IMR-90 (cell line): Measurements from ENCODE around the gene GPR161. TPM values are rescaled to one million over a fixed set of nuclear protein-coding genes. Genes with fewer than 3 reads are reported as not detected.

Experiments used
- ATAC-seq: fragments of 200-7000 bp; cut with Tn5 transposase; 2 replicates; pipeline ENCODE4 v1.9.1; 2020; ENCODE audit warnings: low read depth, mild to moderate bottlenecking, moderate library complexity
- BruUV-seq: library from RNA; stranded (reverse); fragments of 400-500 nt; replicated peaks from 2 replicates; lab custom pipeline; 2021; lab: Mats Ljungman, UMichigan
- CTCF ChIA-PET: fragments of 300-600 bp; formaldehyde crosslinking; extraction: SDS; loops from one replicate; lab custom pipeline; 2021; ENCODE audit warnings: antibody characterized with exemption; lab: Yijun Ruan, JAX
- POLR2A ChIA-PET: fragments of 300-600 bp; sonication (Branson Sonifier 250); formaldehyde crosslinking; loops from one replicate; lab custom pipeline; 2022; ENCODE audit warnings: antibody characterized with exemption; ENCODE audit not compliant: unreplicated experiment; lab: Charles Lee
- DNase-seq: peaks from one replicate; pipeline ENCODE4 v3.0.0; 2013
- H2AFZ ChIP-seq: replicated peaks from 2 replicates; pipeline ENCODE3; 2013; ENCODE audit warnings: low read length, mild to moderate bottlenecking; ENCODE audit not compliant: poor library complexity
- H2AK5ac ChIP-seq: 2 replicates; pipeline ENCODE4 v1.6.1; 2013; ENCODE audit warnings: low read depth, low read length, inconsistent platforms
- H2AK9ac ChIP-seq: replicated peaks from 2 replicates; pipeline ENCODE3; 2013; ENCODE audit warnings: mild to moderate bottlenecking, low read depth, low read length, moderate library complexity; ENCODE audit not compliant: poor library complexity
- H2BK120ac ChIP-seq: 2 replicates; pipeline ENCODE4 v1.6.1; 2013; ENCODE audit warnings: low read depth, low read length, inconsistent platforms
- H2BK15ac ChIP-seq: 3 replicates; pipeline ENCODE4 v1.6.1; 2013; ENCODE audit warnings: low read depth, low read length, inconsistent platforms
- H2BK20ac ChIP-seq: 2 replicates; pipeline ENCODE4 v1.6.1; 2013; ENCODE audit warnings: low read depth, mild to moderate bottlenecking, inconsistent platforms, low read length, moderate library complexity
- H2BK5ac ChIP-seq: 2 replicates; pipeline ENCODE4 v1.6.1; 2013; ENCODE audit warnings: mild to moderate bottlenecking, low read depth, low read length, inconsistent platforms; ENCODE audit not compliant: poor library complexity, severe bottlenecking
- H3K14ac ChIP-seq: replicated peaks from 2 replicates; pipeline ENCODE4 v1.6.1; 2013; ENCODE audit warnings: low read depth, low read length, inconsistent platforms
- H3K18ac ChIP-seq: 2 replicates; pipeline ENCODE4 v1.6.1; 2013; ENCODE audit warnings: low read depth, low read length, control low read depth
- H3K23ac ChIP-seq: 2 replicates; pipeline ENCODE4 v1.6.1; 2013; ENCODE audit warnings: low read depth, low read length, inconsistent platforms
- H3K27ac ChIP-seq: 2 replicates; pipeline ENCODE4 v1.5.1; 2013; ENCODE audit warnings: mild to moderate bottlenecking, control low read depth, low read length; ENCODE audit not compliant: insufficient read depth
- H3K27me3 ChIP-seq: 2 replicates; pipeline ENCODE4 v1.6.1; 2013; ENCODE audit warnings: low read length; ENCODE audit not compliant: control insufficient read depth, insufficient read depth
- H3K36me3 ChIP-seq: 2 replicates; pipeline ENCODE4 v1.6.1; 2013; ENCODE audit warnings: low read length, mixed read lengths; ENCODE audit not compliant: control insufficient read depth, insufficient read depth
- H3K4ac ChIP-seq: 2 replicates; pipeline ENCODE4 v1.6.1; 2013; ENCODE audit warnings: low read depth, low read length, inconsistent platforms
- H3K4me1 ChIP-seq: 2 replicates; pipeline ENCODE4 v1.6.1; 2013; ENCODE audit warnings: low read length, mixed read lengths; ENCODE audit not compliant: control insufficient read depth, insufficient read depth
- H3K4me2 ChIP-seq: 2 replicates; pipeline ENCODE4 v1.6.1; 2013; ENCODE audit warnings: low read depth, mild to moderate bottlenecking, control low read depth, low read length, moderate library complexity
- H3K4me3 ChIP-seq: 2 replicates; pipeline ENCODE4 v1.5.1; 2013; ENCODE audit warnings: low read depth, mild to moderate bottlenecking, control low read depth, low read length, moderate library complexity; ENCODE audit not compliant: insufficient read depth
- H3K56ac ChIP-seq: 2 replicates; pipeline ENCODE4 v1.6.1; 2013; ENCODE audit warnings: low read length, inconsistent platforms; ENCODE audit not compliant: insufficient read depth; ENCODE audit errors: extremely low read depth
- H3K79me1 ChIP-seq, 2 experiments: 2 replicates each; pipeline ENCODE4 v1.6.1; 2013; ENCODE audit warnings: low read length in 2 of 2, inconsistent platforms in 1 of 2, low read depth in 1 of 2
- H3K9ac ChIP-seq: 2 replicates; pipeline ENCODE4 v1.6.1; 2013; ENCODE audit warnings: low read depth, low read length, control low read depth
- H3K9me1 ChIP-seq: 2 replicates; pipeline ENCODE4 v1.6.1; 2013; ENCODE audit warnings: low read length, inconsistent platforms; ENCODE audit not compliant: insufficient read depth
- H3K9me3 ChIP-seq: 2 replicates; pipeline ENCODE4 v1.6.1; 2013; ENCODE audit warnings: low read length; ENCODE audit not compliant: control insufficient read depth, insufficient read depth
- H4K20me1 ChIP-seq: 2 replicates; pipeline ENCODE4 v1.6.1; 2013; ENCODE audit warnings: low read length, inconsistent platforms; ENCODE audit not compliant: insufficient read depth
- H4K5ac ChIP-seq: 2 replicates; pipeline ENCODE4 v1.6.1; 2013; ENCODE audit warnings: mild to moderate bottlenecking, low read depth, low read length, control low read depth
- H4K8ac ChIP-seq, 2 experiments: 2 replicates each; pipeline ENCODE4 v1.6.1; 2013; ENCODE audit warnings: low read depth in 2 of 2, low read length in 2 of 2, control low read depth in 1 of 2, inconsistent platforms in 1 of 2
- H4K91ac ChIP-seq: 2 replicates; pipeline ENCODE4 v1.6.1; 2013; ENCODE audit warnings: low read depth, low read length, inconsistent platforms; ENCODE audit not compliant: insufficient read depth
- BHLHE40 ChIP-seq: fragments of 150-350 bp; IDR thresholded peaks from 2 replicates; pipeline ENCODE4 v1.6.1; 2016; ENCODE audit warnings: mild to moderate bottlenecking, low read depth, low read length
- CHD1 ChIP-seq: IDR thresholded peaks from 2 replicates; pipeline ENCODE4 v1.6.1; 2012; ENCODE audit warnings: low read depth, low read length, improper control_type of control experiment
- FOS ChIP-seq: fragments of 150-350 bp; IDR thresholded peaks from 2 replicates; pipeline ENCODE4 v1.6.1; 2016; ENCODE audit warnings: low read depth, low read length
- MAZ ChIP-seq: IDR thresholded peaks from 2 replicates; pipeline ENCODE4 v1.6.1; 2012; ENCODE audit warnings: low read depth, mild to moderate bottlenecking, low read length, improper control_type of control experiment, moderate library complexity, borderline replicate concordance
- MXI1 ChIP-seq: IDR thresholded peaks from 2 replicates; pipeline ENCODE4 v1.6.1; 2012; ENCODE audit warnings: low read depth, mild to moderate bottlenecking, low read length, moderate library complexity, borderline replicate concordance
- NFE2L2 ChIP-seq: fragments of 150-350 bp; IDR thresholded peaks from 2 replicates; pipeline ENCODE4 v1.6.1; 2016; ENCODE audit warnings: low read depth, mild to moderate bottlenecking, low read length
- POLR2A ChIP-seq: IDR thresholded peaks from 2 replicates; pipeline ENCODE4 v1.6.1; 2012; ENCODE audit warnings: mild to moderate bottlenecking, low read depth, low read length
- RAD21 ChIP-seq: IDR thresholded peaks from 2 replicates; pipeline ENCODE4 v1.6.1; 2012; ENCODE audit warnings: low read length, improper control_type of control experiment
- RCOR1 ChIP-seq: IDR thresholded peaks from 2 replicates; pipeline ENCODE4 v1.6.1; 2012; ENCODE audit warnings: mild to moderate bottlenecking, low read length, improper control_type of control experiment; ENCODE audit not compliant: insufficient replicate concordance
- RFX5 ChIP-seq: IDR thresholded peaks from 2 replicates; pipeline ENCODE4 v1.8.0; 2012; ENCODE audit warnings: low read depth, mild to moderate bottlenecking, low read length, moderate library complexity
- SMC3 ChIP-seq: fragments of 150-350 bp; IDR thresholded peaks from 2 replicates; pipeline ENCODE4 v1.6.1; 2016; ENCODE audit warnings: low read depth, mild to moderate bottlenecking, antibody characterized with exemption, low read length, moderate library complexity
- WGBS, 2 experiments: methylation state at CpG; one replicate each; pipeline versions ENCODE4 v1.1.5 to v1.1.7; 2013; ENCODE audit warnings: missing lambda C conversion rate in 2 of 2; ENCODE audit not compliant: insufficient read length in 1 of 2; ENCODE audit errors: extremely low coverage in 2 of 2; 5-methylcytosine and 5-hydroxymethylcytosine counted together
- dilution Hi-C: fragments of 300-500 bp; cut with HindIII; formaldehyde crosslinking; loops from one replicate; pipeline ENCODE4 v1.14.3; 2018; ENCODE audit warnings: low sequenced_read_pairs; ENCODE audit not compliant: unreplicated experiment
- in situ Hi-C: fragments of 300-500 bp; cut with MboI; formaldehyde crosslinking; loops from 3 replicates; pipeline ENCODE4 v1.14.3; 2019; ENCODE audit warnings: low sequenced_read_pairs, inconsistent platforms, mixed read lengths
- intact Hi-C: fragments of 100-400 bp; cut with micrococcal nuclease; formaldehyde crosslinking; loops from 2 replicates; pipeline ENCODE4 v1.10.0; 2022
- polyA plus RNA-seq, 3 experiments: library from polyadenylated mRNA; depleted of rRNA; stranded (reverse); fragments of >200 nt; gene quantifications; 2 replicates each; pipeline ENCODE4 v1.2.3, GENCODE V29; 2012; ENCODE audit warnings: low replicate concordance in 1 of 3
- total RNA-seq: library from RNA; depleted of rRNA; stranded (reverse); fragments of >200 nt; gene quantifications from 2 replicates; pipeline ENCODE4 v1.2.3, GENCODE V29; 2012
- TF ChIP-seq, protein P1 (sequence below): fragments of 150-350 bp; IDR thresholded peaks from 2 replicates; pipeline ENCODE4 v1.6.1; 2016; ENCODE audit warnings: low read depth, mild to moderate bottlenecking, low read length, moderate library complexity, borderline replicate concordance
- TF ChIP-seq, protein P2 (sequence below): fragments of 150-350 bp; IDR thresholded peaks from 2 replicates; pipeline ENCODE4 v1.6.1; 2017; ENCODE audit warnings: mild to moderate bottlenecking, antibody characterized with exemption, low read length, low read depth
- TF ChIP-seq, protein P3 (sequence below): conservative IDR thresholded peaks from 2 replicates; pipeline ENCODE4 v1.5.1; 2012; ENCODE audit warnings: mild to moderate bottlenecking, low read depth, low read length, improper control_type of control experiment

Gene GPR161
- total and polyA plus RNA-seq, 2 of the 4 experiments (the other 2 are of a cell fraction) = 12.5 to 13.3 TPM

DNA sequence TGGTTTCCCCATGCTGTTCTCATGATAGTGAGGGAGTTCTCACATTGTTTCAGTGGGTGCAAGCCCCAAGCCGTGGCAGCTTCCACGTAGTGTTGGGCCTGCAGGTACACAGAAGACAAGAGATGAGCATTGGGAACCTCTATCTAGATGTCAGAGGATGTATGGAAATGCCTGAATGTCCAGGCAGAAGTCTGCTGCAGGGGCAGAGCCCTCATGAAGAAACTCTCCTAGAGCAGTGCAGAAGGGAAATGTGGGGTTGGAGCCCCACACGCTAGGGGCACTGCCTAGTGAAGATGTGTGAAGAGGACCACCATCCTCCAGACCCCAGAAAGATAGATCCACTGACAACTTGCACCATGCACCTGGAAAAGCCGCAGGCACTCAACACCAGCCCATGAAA is 17.0 kb downstream of the GPR161 start (continued):
- TF ChIP-seq, protein P1, sequence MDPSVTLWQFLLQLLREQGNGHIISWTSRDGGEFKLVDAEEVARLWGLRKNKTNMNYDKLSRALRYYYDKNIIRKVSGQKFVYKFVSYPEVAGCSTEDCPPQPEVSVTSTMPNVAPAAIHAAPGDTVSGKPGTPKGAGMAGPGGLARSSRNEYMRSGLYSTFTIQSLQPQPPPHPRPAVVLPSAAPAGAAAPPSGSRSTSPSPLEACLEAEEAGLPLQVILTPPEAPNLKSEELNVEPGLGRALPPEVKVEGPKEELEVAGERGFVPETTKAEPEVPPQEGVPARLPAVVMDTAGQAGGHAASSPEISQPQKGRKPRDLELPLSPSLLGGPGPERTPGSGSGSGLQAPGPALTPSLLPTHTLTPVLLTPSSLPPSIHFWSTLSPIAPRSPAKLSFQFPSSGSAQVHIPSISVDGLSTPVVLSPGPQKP = no peak
- TF ChIP-seq RFX5 = no peak

DNA sequence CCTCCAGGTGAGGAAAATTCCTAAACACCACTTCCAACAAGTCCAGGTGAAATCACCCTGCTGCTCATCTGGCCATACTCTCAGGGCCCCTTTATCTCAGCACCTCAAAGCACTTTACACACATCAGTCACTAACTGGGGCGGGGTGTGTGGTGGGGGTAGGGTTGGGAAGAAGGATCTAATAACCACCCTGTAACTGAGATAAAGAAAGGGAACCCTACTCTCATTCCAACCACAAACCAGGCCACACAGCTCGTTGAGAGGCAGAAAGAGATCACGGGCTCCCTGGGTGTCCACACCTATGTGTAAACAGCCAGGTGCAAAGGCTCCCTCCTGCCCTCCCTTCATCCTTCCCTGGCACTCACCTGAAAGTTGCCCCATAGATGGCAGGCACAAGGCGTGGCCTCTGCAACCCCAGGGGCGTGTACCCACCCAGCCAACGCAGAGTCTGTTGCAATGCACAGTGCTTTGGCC is 20.4 kb downstream of the GPR161 start:
- peaks cover 5% of the 10 kb centered on the region for H3K9me1 ChIP-seq
- 83% methylated on average over 4 of the region's 6 CpGs; no CpG with 5 or more reads in 1 of the 2 experiments for WGBS, 2 experiments
- intact Hi-C loops (no loop called here), in situ Hi-C loops (no loop called here), dilution Hi-C loops (no loop called here)
- no peak overlapping the region for H3K4me3 ChIP-seq
- peaks cover 5% of the 10 kb centered on the region for H3K4me1 ChIP-seq
- POLR2A ChIA-PET = no interaction called here
- no peaks in the 10 kb centered on the region for H3K9me3 ChIP-seq
- no peak overlapping the region for H3K23ac ChIP-seq
- no peaks in the 10 kb centered on the region; the same call in 1 of the 2 replicates for H4K20me1 ChIP-seq
- peaks cover 15 to 28% of the 10 kb centered on the region in 2 experiments; a peak in 3 of 4 replicates for H3K79me1 ChIP-seq
- H2AK9ac ChIP-seq = no peak overlapping the region
- no peak overlapping the region for H2AFZ ChIP-seq
- BruUV-seq = no TSS peak
- TF ChIP-seq CHD1 (no peak), BHLHE40 (no peak), MAZ (no peak), POLR2A (no peak), RAD21 (no peak), RCOR1 (no peak), NFE2L2 (no peak), RFX5 (no peak), FOS (no peak), MXI1 (no peak), SMC3 (no peak)
- TF ChIP-seq, protein P2, sequence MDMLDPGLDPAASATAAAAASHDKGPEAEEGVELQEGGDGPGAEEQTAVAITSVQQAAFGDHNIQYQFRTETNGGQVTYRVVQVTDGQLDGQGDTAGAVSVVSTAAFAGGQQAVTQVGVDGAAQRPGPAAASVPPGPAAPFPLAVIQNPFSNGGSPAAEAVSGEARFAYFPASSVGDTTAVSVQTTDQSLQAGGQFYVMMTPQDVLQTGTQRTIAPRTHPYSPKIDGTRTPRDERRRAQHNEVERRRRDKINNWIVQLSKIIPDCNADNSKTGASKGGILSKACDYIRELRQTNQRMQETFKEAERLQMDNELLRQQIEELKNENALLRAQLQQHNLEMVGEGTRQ = no peak
- TF ChIP-seq, protein P3, sequence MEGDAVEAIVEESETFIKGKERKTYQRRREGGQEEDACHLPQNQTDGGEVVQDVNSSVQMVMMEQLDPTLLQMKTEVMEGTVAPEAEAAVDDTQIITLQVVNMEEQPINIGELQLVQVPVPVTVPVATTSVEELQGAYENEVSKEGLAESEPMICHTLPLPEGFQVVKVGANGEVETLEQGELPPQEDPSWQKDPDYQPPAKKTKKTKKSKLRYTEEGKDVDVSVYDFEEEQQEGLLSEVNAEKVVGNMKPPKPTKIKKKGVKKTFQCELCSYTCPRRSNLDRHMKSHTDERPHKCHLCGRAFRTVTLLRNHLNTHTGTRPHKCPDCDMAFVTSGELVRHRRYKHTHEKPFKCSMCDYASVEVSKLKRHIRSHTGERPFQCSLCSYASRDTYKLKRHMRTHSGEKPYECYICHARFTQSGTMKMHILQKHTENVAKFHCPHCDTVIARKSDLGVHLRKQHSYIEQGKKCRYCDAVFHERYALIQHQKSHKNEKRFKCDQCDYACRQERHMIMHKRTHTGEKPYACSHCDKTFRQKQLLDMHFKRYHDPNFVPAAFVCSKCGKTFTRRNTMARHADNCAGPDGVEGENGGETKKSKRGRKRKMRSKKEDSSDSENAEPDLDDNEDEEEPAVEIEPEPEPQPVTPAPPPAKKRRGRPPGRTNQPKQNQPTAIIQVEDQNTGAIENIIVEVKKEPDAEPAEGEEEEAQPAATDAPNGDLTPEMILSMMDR = no peak
- CTCF ChIA-PET = no interaction called here
- H2BK20ac ChIP-seq = no peak overlapping the region
- H3K18ac ChIP-seq = no peak overlapping the region
- H2BK5ac ChIP-seq = no peak overlapping the region
- H3K56ac ChIP-seq = no peak overlapping the region
- no peak overlapping the region for H3K27ac ChIP-seq
- no peak for DNase-seq
- H2BK120ac ChIP-seq = no peak overlapping the region
- no peak overlapping the region for H3K4ac ChIP-seq
- no peak overlapping the region for H3K14ac ChIP-seq
- no peak overlapping the region for H3K9ac ChIP-seq
- no peak overlapping the region for H4K8ac ChIP-seq
- no peak for ATAC-seq
- no peak overlapping the region for H4K91ac ChIP-seq
- no peak overlapping the region for H2AK5ac ChIP-seq
- H3K36me3 ChIP-seq = peaks cover 7% of the 10 kb centered on the region; the same call in 1 of the 2 replicates
- H3K27me3 ChIP-seq = no peaks in the 10 kb centered on the region
- H3K4me2 ChIP-seq = no peak overlapping the region
- H4K5ac ChIP-seq = no peak overlapping the region
- H2BK15ac ChIP-seq = no peak overlapping the region
